GM23338 (cell line): ENCODE measurements around the gene PLBD2. TPM values are rescaled to one million over a fixed set of nuclear protein-coding genes. Genes with fewer than 3 reads are reported as not detected.

Experiments
- CREB1 ChIP-seq: fragments of 250-450 bp; sonication (Bioruptor Pico); IDR thresholded peaks from 2 replicates; pipeline ENCODE4 v1.5.0; 2020; ENCODE audit warnings: low read depth, mild to moderate bottlenecking, moderate library complexity
- REST ChIP-seq: IDR thresholded peaks from one replicate; pipeline ENCODE4 v1.6.1; 2018; ENCODE audit warnings: antibody characterized with exemption; ENCODE audit not compliant: unreplicated experiment
- STAT1 ChIP-seq: IDR thresholded peaks from one replicate; pipeline ENCODE4 v1.6.1; 2016; ENCODE audit warnings: antibody characterized with exemption; ENCODE audit not compliant: unreplicated experiment
- ZNF331 ChIP-seq: fragments of 250-450 bp; sonication (Bioruptor Pico); IDR thresholded peaks from 2 replicates; pipeline ENCODE4 v1.5.0; 2020; ENCODE audit warnings: low read depth, mild to moderate bottlenecking, moderate library complexity
- ZNF462 ChIP-seq: fragments of 250-450 bp; sonication (Bioruptor Pico); IDR thresholded peaks from 2 replicates; pipeline ENCODE4 v1.5.0; 2020; ENCODE audit warnings: mild to moderate bottlenecking, moderate library complexity
- polyA plus RNA-seq: library from polyadenylated mRNA; unstranded; fragments of >200 nt; fragmentation: Nextera tagmentation; extraction: Ambion mirVana; gene quantifications from 2 replicates; pipeline ENCODE4 v1.2.1, GENCODE V29; 2016
- total RNA-seq: library from RNA; depleted of rRNA; stranded (reverse); fragments of >200 nt; shearing (Covaris generic); gene quantifications from 2 replicates; pipeline ENCODE4 v1.2.3, GENCODE V29; 2014
- TF ChIP-seq, protein P1 (sequence below), 2 experiments: fragments of 200-600 bp in 1 of 2; sonication (generic) in 1 of 2; conservative IDR thresholded peaks; 2 replicates each; pipeline versions ENCODE4 v1.5.1 to v1.6.1; 2016 to 2017; ENCODE audit warnings: antibody characterized with exemption in 2 of 2, low read depth in 2 of 2, mild to moderate bottlenecking in 2 of 2, moderate library complexity in 1 of 2

The PLBD2 gene
- total and polyA plus RNA-seq, 2 experiments from 2014 or later, result 10.2 to 37.1 TPM

GRCh38 chr12:113359133-113359938 is 949 bp downstream of the PLBD2 start (continued):
- TF ChIP-seq ZNF462 (CRISPR knock-in tag), result no peak
- TF ChIP-seq, protein P1, sequence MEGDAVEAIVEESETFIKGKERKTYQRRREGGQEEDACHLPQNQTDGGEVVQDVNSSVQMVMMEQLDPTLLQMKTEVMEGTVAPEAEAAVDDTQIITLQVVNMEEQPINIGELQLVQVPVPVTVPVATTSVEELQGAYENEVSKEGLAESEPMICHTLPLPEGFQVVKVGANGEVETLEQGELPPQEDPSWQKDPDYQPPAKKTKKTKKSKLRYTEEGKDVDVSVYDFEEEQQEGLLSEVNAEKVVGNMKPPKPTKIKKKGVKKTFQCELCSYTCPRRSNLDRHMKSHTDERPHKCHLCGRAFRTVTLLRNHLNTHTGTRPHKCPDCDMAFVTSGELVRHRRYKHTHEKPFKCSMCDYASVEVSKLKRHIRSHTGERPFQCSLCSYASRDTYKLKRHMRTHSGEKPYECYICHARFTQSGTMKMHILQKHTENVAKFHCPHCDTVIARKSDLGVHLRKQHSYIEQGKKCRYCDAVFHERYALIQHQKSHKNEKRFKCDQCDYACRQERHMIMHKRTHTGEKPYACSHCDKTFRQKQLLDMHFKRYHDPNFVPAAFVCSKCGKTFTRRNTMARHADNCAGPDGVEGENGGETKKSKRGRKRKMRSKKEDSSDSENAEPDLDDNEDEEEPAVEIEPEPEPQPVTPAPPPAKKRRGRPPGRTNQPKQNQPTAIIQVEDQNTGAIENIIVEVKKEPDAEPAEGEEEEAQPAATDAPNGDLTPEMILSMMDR (conservative IDR thresholded peaks at IDR 0.05; ENCODE audit: low read depth in 2 of 2), result no peak
- TF ChIP-seq REST, result no peak
- no peak for TF ChIP-seq ZNF331 (CRISPR knock-in tag)
- no peak for TF ChIP-seq CREB1 (CRISPR knock-in tag)
- TF ChIP-seq STAT1, result no peak
